ENCODE data around the gene AK9.

AK9 gene

GRCh38 chr6:109454496-109455436 lies 236.2 kb downstream of the AK9 start:
- DNase-seq = peak; percentile 59

GRCh38 chr6:109453594-109454495 lies 237.2 kb downstream of the AK9 start:
- DNase-seq = no peak

GRCh38 chr6:109453156-109453555 lies 237.8 kb downstream of the AK9 start:
- no peak for DNase-seq

GRCh38 chr6:109452181-109452580 lies 238.8 kb downstream of the AK9 start:
- DNase-seq = no peak

GRCh38 chr6:109451376-109451775 lies 239.6 kb downstream of the AK9 start:
- no peak for DNase-seq

GRCh38 chr6:109450801-109451200 lies 240.2 kb downstream of the AK9 start:
- DNase-seq = no peak

- no peak for DNase-seq
Observed at GRCh38 chr6:109449795-109450673, 241.0 kb downstream of the AK9 start.

- no peak for DNase-seq
Observed at GRCh38 chr6:109449064-109449794, 241.8 kb downstream of the AK9 start.

- no peak for DNase-seq
Observed at GRCh38 chr6:109448615-109449014, 242.4 kb downstream of the AK9 start.

- no peak for DNase-seq
Observed at GRCh38 chr6:109447878-109448555, 243.0 kb downstream of the AK9 start.

GRCh38 chr6:109447087-109447486 lies 243.9 kb downstream of the AK9 start:
- no peak for DNase-seq

- no peak for DNase-seq
Observed at GRCh38 chr6:109446541-109446940, 244.5 kb downstream of the AK9 start.

- DNase-seq = no peak
Observed at GRCh38 chr6:109446072-109446471, 244.9 kb downstream of the AK9 start.

- no peak for DNase-seq
Observed at GRCh38 chr6:109445382-109445781, 245.6 kb downstream of the AK9 start.

- no peak for DNase-seq
Observed at GRCh38 chr6:109443425-109443950, 247.5 kb downstream of the AK9 start.

Data from activated CD4-positive, CD25-positive, alpha-beta regulatory T cell treated with anti-CD3 and anti-CD28 coated beads, Interleukin-2, amount 50 U/mL, for 72 hours (primary cell).